Measurements from ENCODE around the gene PRMT7.

The PRMT7 gene

GRCh38 chr16:68364561-68364998 is 53.8 kb downstream of the PRMT7 start:
- no peak for DNase-seq

GRCh38 chr16:68365167-68365817 is 54.5 kb downstream of the PRMT7 start:
- no peak for DNase-seq

GRCh38 chr16:68366062-68366461 is 55.2 kb downstream of the PRMT7 start:
- DNase-seq: no peak

- DNase-seq: no peak
These were observed 56.2 kb downstream of the PRMT7 start for GRCh38 chr16:68367030-68367429.

- no peak for DNase-seq
These were observed 56.6 kb downstream of the PRMT7 start for GRCh38 chr16:68367440-68367839.

- DNase-seq: no peak
These were observed 57.1 kb downstream of the PRMT7 start for GRCh38 chr16:68367891-68368290.

- DNase-seq: no peak
These were observed 57.6 kb downstream of the PRMT7 start for GRCh38 chr16:68368301-68368888.

- no peak for DNase-seq
These were observed 58.3 kb downstream of the PRMT7 start for GRCh38 chr16:68369168-68369567.

GRCh38 chr16:68369697-68370580 is 59.1 kb downstream of the PRMT7 start:
- no peak for DNase-seq

- no peak for DNase-seq
These were observed 59.9 kb downstream of the PRMT7 start for GRCh38 chr16:68370581-68371275.

- no peak for DNase-seq
These were observed 60.4 kb downstream of the PRMT7 start for GRCh38 chr16:68371276-68371651.

GRCh38 chr16:68371706-68372380 is 61.0 kb downstream of the PRMT7 start:
- DNase-seq: no peak

GRCh38 chr16:68372381-68372720 is 61.5 kb downstream of the PRMT7 start:
- no peak for DNase-seq

- DNase-seq: no peak
These were observed 62.0 kb downstream of the PRMT7 start for GRCh38 chr16:68372806-68373205.

GRCh38 chr16:68373528-68374245 is 62.9 kb downstream of the PRMT7 start:
- no peak for DNase-seq

GRCh38 chr16:68374246-68374805 is 63.5 kb downstream of the PRMT7 start:
- DNase-seq: no peak

- DNase-seq: no peak
These were observed 64.3 kb downstream of the PRMT7 start for GRCh38 chr16:68374961-68375660.

- DNase-seq: no peak
These were observed 65.2 kb downstream of the PRMT7 start for GRCh38 chr16:68375801-68376536.

- no peak for DNase-seq
These were observed 65.8 kb downstream of the PRMT7 start for GRCh38 chr16:68376590-68376989.

- no peak for DNase-seq
These were observed 66.4 kb downstream of the PRMT7 start for GRCh38 chr16:68377221-68377620.

All from activated gamma-delta T cell (primary cell).